NCI-H69 (cell line): ENCODE data around the gene CSF3R.

Experiments used
- DNase-seq: peaks from one replicate; lab custom pipeline; 2025; lab: John Stamatoyannopoulos, UW

CSF3R gene

DNA sequence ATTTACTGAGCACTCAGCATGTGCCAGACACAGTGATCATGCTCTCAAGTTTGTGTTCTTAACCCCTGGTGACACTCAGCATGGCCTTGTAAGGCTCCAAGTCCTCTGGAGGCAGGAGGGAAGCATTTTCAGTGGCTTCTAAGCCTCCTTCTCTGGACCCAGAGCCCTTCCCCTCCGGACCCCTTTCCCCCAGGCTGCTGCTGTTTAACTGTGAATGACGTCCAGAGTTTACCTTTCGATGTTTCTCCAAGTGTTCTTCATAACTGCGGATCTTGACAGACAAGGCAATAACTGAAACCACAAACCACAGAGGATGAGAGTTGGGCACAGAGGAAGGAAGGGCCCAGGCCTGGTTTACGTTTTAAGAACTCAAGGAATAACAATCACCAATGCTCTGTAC is 25.0 kb downstream of the CSF3R start:
- peak; percentile 26 for DNase-seq

DNA sequence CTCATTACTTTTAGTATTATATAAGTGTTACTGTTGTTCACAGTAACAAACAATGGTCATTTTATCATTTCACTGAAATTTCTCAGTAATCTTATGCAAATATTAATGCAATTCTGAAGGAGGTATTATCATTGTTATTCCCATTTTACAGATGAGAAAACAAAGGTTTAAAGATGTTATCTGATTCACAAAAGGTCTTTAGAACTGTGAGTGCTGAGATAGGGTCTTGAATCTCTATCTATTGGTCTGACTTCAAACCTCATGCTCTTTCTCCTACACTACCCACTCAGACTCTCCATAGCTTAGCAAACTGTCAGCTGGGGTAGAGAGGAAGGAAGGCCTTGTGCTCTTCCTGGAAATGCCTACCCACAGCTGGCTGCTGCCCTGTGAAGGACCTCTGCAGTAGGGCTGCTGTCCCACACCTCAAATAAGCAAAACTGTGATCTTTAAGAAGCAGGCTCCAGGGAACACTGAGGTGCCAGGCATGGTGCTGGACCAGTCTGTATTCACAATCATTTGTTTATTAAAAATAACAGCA is 26.3 kb downstream of the CSF3R start:
- no peak for DNase-seq

DNA sequence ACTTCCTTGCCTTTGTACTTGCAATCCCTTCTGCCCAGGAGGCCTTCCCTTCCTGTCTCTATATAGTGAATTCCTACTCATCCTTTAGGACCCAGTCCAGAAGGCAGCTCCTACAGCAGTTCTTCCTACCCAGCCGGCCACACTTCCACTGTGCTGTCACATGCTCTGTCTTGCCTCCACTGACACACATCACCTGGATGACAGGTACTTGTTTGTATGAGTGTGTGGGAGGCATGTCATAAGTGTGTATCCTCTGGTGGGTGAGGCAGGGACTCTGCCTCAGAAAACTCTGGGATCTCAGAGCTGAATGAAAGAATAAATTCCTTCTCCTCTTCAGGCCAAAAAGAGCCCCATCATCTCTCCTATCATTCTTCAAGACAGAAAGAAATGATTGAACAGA is 27.3 kb downstream of the CSF3R start:
- DNase-seq, result no peak

DNA sequence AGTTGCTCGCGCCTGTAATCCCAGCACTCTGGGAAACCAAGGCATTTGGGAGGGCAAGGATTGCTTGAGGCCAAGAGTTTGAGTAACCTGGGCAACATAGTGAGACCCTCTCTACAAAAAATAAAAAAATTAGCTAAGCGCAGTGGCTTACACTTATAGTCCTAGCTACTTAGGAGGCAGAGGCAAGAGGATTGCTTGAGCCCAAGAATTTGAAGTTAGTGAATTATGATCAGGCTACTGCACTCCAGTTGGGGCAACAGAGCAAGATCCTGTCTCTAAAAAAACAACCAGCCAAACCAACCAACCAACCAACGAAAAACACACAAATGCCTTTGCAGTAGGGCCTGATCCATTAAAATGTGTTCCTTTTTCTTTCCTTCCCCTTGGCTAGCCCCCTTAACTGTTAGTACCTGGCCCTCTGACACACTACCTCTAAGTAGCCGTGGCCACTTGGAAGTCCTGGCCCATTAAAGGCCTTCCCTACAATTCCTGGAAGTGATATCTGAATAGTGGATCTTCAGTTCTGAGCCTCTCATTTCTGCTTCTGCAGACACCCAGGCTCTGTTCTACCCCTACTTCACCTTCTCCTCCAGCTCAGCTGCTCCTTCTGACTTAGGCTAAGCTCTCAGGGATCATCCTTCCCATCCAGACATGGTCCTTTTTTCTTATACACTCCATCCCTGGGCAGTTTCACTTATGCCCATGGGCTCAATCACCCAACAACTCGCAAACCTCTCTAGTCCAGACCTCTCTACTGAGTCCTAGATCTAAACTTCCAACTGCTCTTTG is 28.9 kb downstream of the CSF3R start:
- no peak for DNase-seq

DNA sequence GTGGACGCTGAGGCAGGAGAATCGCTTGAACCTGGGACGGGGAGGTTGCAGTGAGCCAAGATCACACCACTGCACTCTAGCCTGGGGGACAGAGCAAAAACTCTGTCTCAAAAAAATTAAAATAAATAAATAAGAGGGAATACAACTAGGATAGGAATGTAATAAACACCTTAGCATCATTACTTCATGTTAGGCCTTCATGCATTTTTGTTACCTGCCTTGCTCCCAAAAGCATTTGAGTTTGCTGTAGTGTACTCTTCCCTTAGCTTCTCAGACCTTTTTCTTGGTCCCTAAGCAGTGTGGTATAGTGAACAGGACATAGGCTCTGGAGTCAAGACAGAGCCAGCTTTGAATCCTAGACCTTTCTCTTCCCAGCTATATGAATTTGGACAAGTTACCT is 29.7 kb downstream of the CSF3R start:
- DNase-seq, result no peak

DNA sequence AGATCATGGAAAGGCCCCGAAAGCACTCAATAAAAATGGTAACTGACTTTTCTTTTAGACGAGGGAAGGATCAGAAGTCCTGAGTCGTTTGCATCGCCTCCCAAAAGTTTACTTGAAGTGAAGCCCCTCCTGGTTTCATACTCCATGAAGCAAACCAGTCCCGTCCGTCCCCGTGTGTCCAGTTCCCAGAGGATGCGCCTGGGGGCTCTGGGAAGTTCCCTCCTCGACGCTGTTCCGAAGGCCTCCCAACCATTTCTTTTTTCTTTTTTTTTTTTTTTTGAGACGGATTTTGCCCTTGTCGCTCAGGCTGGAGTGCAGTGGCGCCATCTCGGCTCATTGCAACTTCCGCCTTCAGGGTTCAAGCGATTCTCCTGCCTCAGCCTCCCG is 31.8 kb downstream of the CSF3R start:
- no peak for DNase-seq

DNA sequence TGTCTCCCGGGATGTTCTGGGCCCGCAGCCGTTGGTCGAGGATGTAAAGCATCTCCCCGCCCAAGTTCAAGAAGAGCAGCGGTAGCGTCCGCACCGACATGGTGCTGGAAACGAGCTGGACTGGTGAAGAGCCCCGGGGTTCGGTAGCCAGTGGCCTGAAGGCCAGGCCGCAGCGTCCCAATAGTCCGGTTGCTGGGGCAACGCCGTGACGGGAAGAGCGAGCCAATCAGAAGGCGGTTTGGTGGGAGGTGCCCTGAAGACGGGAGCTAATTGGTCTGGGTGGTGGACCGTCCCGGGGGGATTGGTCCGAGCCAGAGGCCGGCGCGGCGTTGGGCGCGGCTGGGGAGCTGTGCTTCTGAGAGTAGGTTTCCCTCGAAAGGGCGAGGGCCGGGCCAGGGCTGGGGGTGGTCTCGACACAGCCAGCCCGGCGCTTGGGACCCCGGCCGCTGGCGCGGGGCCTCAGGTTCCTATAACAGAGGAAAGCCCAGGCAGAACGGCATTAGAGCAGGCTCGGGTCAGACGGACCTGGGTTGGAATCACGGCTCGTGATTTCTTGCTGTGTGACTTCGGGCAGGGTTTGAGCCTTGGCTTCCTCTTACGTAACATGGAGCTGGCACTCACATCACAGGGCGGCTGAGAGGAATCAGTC is 32.3 kb downstream of the CSF3R start, which contains the start of gene OSCP1:
OSCP1 (minus strand) TSS at position 182 of the 649 bp plus-strand sequence; CDS start at position 100, 82 bp downstream.
- DNase-seq, result peak; percentile 95

DNA sequence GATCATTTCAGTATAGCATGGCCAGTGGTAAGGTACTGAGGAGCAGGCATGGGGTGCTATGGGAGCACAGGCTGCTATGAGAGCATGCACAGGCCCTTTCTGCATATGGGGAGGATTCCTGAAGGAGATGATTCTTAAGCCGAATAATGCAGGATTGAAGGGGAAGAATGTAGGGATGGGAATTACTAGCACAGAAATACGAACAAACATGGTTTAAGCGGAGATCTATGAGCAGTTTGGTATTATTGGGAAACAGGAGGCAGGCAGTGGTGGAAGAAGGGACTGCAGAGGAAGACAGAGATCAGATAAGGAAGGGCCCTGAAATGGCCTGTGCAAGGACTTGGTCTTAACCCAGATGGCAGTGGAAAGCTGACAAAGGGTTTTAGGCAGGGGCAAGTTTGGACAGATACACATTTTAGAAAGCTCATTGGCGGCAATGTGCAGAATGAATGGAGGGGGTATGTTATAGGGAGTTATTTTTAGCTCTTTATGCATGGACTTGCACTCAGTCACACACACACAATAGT is 34.1 kb downstream of the CSF3R start:
- peak; percentile 65 for DNase-seq

DNA sequence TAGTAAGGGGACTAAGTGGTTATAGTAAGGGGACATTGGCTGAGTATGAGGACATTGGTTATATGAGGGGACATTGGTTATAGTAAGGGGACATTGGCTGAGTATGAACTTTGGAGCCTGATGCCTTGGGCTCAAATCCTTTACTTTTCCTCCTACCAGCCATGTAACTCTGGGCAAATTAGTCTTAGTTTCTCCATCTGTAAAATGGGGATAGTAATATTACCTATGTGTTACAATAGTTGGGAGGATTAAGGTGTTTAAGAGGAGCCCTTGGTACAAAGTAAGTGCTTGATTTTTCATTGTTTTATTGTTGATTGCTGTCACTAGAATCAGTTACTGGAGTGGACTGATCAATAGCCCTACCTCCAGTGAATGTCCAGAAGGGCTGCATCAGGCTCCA is 35.3 kb downstream of the CSF3R start:
- no peak for DNase-seq

DNA sequence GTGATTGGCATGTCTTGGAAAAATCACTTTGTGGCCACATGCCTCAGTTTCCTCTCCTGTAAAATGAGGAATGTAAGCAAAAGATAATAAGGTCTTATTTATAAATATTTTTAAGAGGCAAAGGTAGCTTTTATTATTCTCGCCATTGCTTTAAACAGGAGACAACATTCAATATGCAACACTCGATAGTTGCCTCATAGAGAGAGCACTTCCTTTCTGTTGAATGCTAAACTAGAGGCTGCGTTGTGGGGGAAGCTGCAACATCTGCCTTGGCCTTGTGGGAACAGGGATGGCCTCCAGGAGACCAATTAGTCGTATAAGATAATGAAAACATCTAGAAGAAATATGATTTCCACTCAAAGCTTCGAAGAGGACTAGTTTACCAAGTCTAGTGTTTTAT is 36.0 kb downstream of the CSF3R start:
- DNase-seq, result peak; percentile 18

DNA sequence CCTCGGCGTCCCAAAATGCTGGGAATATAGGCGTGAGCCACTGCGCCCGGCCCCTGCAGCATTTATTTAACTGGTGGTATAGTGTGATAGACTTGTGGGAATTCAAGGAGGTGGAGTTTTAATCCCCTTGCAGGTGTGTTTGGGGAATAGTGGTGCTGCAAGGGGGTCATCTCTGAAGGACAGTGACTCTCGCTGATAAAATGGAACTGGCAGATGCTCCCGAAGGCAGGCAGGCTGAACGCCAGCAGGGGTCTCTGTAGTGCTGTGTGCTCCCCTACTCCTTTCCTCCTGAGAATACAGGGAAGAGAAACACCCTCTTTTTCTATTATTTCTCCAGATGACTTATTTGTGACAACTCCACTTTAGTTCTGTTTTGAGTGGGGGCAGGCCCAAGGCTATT is 36.4 kb downstream of the CSF3R start:
- peak; percentile 55 for DNase-seq

DNA sequence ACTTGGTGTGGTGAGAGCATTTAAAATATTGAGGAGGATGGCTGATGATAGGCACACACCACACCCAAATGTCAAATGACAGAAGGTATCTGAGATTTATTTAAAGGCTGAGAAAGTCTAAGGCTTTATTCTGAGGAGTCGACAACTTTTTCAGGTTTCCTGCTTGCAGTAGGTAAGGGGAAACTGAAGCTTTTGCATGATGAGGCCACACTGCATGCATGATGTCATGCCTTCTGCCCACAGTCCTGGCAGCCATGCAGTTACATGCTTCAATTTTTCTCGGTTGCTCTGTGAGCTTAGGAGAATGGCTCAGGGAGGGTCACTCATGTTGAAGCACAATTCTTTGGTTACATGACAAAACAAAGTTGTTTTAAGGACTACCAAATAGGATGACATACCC is 39.4 kb downstream of the CSF3R start:
- no peak for DNase-seq

DNA sequence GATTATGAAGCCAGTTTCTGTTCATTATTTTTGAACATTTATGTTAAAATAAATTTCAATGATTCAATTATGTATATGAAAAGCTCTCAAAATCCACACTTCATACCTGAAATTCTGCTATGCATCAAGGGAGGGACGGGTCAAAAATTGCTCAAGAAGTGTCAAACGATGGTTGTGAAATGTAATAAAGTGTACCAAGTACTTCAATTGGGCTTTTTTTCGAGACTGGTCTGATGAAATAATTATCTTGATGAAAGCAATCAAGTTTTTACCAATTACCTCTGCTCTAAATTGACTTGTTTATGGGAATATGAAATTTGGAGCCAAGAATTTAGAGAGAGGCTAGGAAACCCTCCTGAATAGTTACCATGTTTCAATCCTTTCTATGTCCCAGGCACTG is 40.4 kb downstream of the CSF3R start:
- no peak for DNase-seq

DNA sequence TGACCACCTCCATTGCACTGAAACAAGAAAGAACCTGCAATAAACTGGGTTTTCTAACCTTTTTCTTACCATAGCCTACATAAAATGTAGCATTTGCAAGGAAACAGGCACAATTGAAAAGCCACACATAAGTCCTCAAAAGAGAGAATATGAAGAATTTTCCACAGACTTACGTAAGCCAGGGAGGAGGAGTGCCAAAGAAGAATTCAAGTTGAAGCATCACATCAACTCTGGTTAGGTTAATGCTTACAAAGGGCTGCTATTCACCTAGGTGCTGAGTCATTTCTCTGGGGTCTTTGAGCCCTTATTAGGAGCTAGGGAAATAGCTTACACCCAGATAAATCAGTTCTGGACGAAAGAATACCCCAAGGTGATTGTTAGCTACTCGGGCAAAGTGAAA is 42.1 kb downstream of the CSF3R start:
- DNase-seq, result no peak

DNA sequence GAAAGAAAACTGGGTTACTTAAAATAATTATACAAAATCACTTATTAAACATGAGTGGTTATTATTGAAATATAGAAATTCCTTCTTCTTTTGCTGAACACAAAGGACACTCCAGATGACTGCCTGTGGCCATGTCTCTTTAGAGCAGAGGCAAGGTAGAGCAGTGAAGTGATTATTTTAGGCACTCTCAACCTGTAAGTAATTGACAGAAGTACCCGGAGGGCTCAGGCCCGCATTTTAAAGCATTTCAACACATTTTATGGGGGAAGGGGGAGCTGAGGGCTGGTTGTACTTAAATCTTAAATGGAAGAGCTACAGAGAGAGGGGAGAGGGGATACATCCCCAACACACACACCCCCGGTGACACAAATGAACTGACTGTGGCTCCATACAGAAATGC is 42.7 kb downstream of the CSF3R start:
- no peak for DNase-seq

DNA sequence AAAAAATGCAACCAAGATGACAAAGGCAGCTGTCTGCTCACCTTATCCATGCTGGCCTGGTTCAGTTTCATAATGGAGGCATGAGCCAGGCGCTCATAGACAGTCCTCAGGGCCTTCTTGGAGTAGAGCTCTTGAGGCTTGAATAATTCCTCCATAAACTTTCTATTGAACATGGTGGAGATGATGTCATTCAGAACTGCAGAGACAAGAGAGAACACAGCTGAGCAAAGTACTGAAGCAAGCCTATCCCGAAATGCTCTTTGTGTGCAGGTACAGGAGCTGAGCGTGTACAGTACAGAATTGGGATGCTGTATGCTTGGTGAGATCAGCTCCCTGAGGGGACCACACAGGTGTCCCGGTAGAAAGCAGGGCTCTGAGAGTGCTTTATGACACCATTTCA is 44.0 kb downstream of the CSF3R start:
- DNase-seq, result no peak

DNA sequence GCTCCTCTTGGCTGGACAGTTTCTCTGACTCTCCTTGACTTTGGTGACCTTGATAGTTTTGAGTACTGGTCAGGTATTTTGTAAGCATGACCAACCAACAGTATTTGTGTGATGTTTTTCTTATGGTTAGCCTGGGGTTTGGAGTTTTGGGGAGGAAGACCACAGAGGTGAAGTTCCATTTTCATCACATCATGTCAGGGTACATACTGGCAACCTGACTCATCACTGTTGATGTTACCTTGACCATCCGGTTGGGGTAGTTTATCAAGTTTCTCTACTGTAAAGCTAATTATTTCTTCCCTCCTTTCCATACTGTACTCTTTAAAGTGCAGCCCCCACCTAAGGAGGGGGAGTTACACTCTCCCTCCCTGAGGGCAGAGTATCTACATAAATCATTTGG is 45.9 kb downstream of the CSF3R start:
- no peak for DNase-seq

DNA sequence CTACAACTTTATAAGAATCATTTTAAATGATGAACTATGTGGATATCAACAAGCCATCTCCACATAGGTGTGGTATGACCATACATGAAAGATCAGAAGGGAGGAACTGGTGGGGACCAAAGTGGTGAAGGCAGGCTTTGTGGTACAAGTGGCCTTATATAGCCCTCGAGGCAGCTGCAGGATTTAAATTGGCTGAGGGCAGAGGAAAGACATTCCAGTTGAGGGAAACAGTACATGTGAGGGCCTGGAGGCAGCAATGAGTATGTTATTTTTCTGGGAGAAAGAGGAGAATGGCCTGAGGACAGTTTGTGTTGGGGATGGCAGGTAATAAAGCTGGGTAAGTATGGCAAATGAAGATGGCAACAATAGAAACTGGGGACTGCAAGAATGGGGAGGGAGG is 49.6 kb downstream of the CSF3R start:
- DNase-seq, result no peak

DNA sequence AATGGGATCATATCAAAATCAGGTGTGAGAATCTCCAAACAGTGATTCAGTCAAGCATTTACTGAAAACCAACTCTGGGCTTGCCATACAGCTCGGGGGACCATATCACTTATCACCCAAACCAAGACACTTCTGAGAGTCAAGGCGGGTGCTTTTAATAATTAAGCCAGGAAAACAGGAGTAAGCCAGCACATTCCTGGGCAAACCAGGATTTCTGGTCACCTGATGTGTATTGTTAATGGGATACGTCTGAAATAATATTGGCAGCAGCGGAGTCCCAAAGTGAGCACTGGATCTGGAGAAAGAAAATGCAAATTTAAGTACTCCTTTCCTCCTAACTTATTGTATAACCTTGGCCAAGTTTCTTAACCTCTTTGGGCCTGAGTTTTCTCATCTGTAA is 50.1 kb downstream of the CSF3R start:
- DNase-seq, result no peak

DNA sequence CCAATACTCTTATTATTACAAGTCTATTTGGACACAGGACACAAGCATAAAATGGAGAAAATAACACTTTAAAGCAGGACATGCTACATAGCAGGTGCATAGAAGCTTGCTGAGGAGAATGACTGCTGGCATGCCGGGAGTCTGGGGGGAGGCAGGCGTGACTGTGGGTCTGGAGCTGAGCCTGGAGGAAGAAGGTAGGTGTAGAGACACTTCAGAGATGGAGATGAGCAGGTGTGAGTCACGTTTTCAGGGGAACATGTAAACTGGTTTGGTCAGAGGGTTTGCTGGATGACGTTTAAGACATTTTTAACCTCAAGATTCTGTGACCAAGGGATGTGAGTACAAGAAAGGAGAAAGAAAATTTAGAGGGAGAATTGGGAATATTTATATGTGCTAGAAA is 56.9 kb downstream of the CSF3R start:
- DNase-seq, result no peak

DNA sequence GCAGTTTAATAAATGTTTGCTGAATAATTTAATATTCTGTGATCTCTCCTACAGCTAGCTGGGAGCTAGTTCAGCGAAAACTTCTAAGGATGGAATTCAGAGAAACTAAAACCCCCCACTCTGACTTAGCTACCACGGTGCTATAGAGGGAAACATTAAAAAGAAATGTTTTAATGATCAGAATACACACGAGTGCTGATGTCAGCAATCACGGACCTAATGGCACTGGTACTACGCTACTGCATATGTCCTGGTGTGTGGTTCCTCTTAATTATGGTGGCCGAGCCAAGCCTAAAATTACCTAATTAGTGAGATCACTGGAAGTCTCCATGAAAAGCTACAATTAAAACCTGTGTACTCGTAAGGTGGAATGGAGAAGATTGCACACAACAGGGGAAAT is 61.1 kb downstream of the CSF3R start:
- DNase-seq, result peak; percentile 72

DNA sequence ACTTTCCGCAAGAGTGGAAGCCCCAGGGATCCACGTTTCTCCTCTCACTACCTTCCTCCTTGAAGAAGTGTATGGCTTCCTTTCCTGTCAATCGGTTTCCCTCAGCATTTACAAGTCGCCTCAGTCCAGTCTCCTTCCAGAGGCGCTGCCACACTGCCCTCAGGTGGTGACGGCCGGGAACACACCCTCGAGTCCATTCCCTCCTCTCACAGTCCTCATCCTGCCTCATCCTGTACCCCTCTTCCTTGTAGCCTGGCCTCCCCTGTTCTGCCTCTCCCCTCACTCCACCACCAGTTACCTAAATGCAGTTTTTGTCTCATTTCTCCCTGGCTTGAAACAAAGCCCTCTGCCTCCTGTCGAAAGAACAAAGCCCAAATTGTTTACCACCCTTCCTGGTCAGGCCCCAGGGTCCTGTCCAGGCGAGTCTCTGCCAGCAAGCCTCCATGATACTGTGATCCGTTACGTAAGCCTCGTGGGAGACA is 61.8 kb downstream of the CSF3R start:
- peak; percentile 75 for DNase-seq

DNA sequence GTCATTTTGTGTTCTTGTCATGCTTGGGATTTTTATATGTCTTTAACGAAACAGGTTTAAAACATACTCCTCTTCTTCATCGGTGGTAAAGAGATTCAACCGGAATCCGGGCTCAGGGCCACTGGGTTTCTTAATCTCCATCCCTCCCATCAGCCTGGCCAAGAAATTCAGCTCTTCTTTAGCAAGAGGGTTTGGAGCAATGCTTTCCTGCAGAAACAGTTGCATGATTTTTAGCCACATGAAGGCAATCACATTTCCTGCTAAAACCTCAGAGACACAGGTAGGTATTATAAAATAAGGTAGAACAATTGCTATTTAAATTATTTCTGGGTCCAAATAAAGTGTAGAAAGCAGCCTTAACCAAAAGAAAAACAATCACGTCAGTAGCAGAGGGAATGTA is 62.3 kb downstream of the CSF3R start:
- DNase-seq, result no peak
